ENCODE results near the gene NKAIN4.

Gene NKAIN4

DNA sequence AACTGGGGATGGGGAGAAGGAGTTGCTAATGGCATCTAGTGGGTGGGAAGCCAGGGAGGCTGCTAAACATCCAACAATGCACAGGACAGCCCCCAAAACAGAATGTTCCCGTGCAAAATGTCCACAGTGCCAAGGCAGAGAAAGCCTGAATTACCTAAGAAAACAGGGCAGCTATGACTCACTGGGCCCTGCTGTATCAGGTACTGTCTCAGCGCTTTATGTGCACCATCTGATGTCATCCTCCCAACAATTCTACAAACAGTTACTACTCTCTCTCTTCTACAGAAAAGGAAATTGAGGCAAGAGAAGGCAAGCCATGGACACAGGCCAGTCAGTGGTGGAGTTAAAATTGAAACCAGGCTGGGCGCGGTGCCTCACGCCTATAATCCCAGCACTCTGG lies 41.5 kb downstream of the NKAIN4 start:
- TF ChIP-seq, protein P1, sequence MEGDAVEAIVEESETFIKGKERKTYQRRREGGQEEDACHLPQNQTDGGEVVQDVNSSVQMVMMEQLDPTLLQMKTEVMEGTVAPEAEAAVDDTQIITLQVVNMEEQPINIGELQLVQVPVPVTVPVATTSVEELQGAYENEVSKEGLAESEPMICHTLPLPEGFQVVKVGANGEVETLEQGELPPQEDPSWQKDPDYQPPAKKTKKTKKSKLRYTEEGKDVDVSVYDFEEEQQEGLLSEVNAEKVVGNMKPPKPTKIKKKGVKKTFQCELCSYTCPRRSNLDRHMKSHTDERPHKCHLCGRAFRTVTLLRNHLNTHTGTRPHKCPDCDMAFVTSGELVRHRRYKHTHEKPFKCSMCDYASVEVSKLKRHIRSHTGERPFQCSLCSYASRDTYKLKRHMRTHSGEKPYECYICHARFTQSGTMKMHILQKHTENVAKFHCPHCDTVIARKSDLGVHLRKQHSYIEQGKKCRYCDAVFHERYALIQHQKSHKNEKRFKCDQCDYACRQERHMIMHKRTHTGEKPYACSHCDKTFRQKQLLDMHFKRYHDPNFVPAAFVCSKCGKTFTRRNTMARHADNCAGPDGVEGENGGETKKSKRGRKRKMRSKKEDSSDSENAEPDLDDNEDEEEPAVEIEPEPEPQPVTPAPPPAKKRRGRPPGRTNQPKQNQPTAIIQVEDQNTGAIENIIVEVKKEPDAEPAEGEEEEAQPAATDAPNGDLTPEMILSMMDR (IDR thresholded peaks at IDR 0.05): no peak
- H3K9me3 Mint-ChIP-seq: no peaks in the 10 kb centered on the region
- peaks cover 45% of the 10 kb centered on the region for H3K4me1 Mint-ChIP-seq
- H3K4me3 Mint-ChIP-seq: no peak overlapping the region
- no peak for DNase-seq
- no peaks in the 10 kb centered on the region for H3K27me3 Mint-ChIP-seq (ENCODE audit: low read depth, poor library complexity)
- no peak overlapping the region for H3K27ac Mint-ChIP-seq
- H3K36me3 Mint-ChIP-seq (ENCODE audit: low read depth): peaks cover 63% of the 10 kb centered on the region

DNA sequence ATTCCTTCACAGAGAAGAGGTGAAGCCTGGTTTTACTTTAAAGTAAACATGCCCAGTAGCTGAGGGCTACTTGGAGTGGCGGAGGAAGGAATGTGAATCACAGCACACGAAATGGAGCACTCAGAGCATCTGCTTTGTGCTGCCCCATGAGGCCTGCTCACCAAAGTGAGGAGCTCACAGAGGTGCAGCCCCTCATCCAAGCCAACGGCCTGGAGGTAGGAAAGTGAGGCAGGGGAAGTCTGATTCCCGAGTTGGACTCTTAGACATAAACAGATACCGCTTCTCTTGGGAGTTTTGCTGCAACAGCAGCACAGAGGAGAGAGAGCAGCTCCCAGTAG lies 41.9 kb downstream of the NKAIN4 start:
- Mint-ChIP-seq H3K4me1 (peaks cover 45% of the 10 kb centered on the region), H3K9me3 (no peaks in the 10 kb centered on the region), H3K27me3 (ENCODE audit: low read depth, poor library complexity) (no peaks in the 10 kb centered on the region), H3K4me3 (no peak overlapping the region), H3K27ac (no peak overlapping the region), H3K36me3 (ENCODE audit: low read depth) (peaks cover 68% of the 10 kb centered on the region)
- TF ChIP-seq, protein P1 (IDR thresholded peaks at IDR 0.05): no peak
- no peak for DNase-seq

DNA sequence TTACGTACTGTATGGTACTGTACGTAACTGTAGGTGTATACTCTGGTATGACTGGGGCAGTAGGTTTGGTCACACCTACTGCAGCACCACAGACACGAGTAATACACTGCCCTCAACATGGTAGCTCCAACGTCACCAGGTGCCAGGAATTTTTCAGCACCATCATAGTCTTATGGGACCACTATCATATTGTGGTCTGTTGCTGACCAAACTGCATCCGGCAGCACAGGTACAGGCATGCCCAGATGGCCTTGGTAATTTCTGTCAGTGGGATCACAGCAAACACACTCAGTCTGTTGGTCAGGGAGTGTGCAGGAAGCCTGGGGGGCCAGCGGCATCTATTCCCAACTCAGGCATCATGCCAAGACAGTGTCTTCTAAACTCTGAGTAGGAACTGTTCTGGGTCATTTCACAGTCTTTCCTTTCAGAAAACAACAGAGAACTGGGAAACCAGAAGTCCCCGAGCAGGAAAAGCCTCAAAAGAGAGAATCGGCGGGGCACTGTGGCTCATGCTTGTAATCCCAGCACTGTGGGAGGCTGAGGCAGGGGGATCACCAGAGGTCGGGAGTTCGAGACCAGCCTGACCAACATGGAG lies 44.2 kb downstream of the NKAIN4 start:
- TF ChIP-seq, protein P1 (IDR thresholded peaks at IDR 0.05): no peak
- Mint-ChIP-seq H3K4me3 (no peak overlapping the region), H3K4me1 (peaks cover 44% of the 10 kb centered on the region), H3K9me3 (no peaks in the 10 kb centered on the region), H3K27me3 (ENCODE audit: low read depth, poor library complexity) (no peaks in the 10 kb centered on the region), H3K36me3 (ENCODE audit: low read depth) (peaks cover 82% of the 10 kb centered on the region), H3K27ac (no peak overlapping the region)
- no peak for DNase-seq

DNA sequence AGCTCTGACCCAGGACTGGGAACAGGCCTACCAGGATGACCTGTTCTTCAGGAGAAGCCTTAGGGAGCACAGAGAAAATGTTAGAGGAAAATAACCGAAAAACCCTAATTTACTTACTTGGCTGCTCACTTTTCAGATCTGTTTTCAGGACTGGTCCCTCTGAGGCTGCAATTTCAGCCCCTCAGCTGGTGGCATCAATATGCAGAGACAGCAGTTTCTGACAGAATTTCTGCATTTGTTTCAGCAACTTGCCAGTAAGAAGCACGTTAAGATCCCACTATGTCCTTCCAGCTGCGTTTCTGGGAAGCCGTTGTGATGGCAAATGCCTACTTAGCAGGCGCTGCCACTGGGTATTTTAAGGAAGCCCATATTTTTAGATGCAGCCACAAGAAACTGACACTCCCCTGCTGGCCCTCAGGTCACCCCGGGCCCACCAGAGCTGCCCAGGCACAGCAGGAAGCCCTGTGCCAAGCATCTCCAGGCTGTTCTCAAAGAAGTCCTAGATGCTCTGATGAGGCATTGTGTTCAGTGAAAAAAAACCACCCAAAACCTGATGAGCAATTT lies 45.8 kb downstream of the NKAIN4 start:
- Mint-ChIP-seq H3K9me3 (no peaks in the 10 kb centered on the region), H3K27ac (peak overlapping the region; percentile 83), H3K4me1 (peaks cover 27% of the 10 kb centered on the region), H3K36me3 (ENCODE audit: low read depth) (peaks cover 77% of the 10 kb centered on the region), H3K4me3 (no peak overlapping the region), H3K27me3 (ENCODE audit: low read depth, poor library complexity) (no peaks in the 10 kb centered on the region)
- no peak for DNase-seq
- TF ChIP-seq, protein P1 (IDR thresholded peaks at IDR 0.05): no peak

DNA sequence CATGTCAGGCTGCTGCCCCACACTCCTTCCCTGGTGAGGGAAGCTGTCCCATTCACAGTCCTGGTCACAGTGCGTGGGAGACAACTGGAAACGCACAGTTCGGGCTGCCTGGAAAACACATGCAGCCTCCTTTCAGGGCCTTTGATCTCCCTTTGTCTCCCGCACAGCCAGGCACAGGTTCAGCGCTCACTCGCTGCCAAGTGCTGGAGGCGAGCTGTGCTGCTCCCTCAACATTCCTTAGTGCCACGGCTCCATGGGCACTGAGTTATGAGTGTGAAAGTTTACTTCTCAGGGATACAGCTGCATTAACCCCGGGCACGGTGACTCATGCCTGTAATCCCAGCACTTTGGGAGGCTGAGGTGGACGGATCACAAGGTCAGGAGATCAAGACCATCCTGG lies 47.4 kb downstream of the NKAIN4 start:
- Mint-ChIP-seq H3K27ac (peak overlapping the region; percentile 36), H3K36me3 (ENCODE audit: low read depth) (peaks cover 71% of the 10 kb centered on the region), H3K27me3 (ENCODE audit: low read depth, poor library complexity) (no peaks in the 10 kb centered on the region), H3K9me3 (no peaks in the 10 kb centered on the region), H3K4me3 (no peak overlapping the region), H3K4me1 (peaks cover 12% of the 10 kb centered on the region)
- DNase-seq: no peak
- TF ChIP-seq, protein P1 (IDR thresholded peaks at IDR 0.05): no peak

DNA sequence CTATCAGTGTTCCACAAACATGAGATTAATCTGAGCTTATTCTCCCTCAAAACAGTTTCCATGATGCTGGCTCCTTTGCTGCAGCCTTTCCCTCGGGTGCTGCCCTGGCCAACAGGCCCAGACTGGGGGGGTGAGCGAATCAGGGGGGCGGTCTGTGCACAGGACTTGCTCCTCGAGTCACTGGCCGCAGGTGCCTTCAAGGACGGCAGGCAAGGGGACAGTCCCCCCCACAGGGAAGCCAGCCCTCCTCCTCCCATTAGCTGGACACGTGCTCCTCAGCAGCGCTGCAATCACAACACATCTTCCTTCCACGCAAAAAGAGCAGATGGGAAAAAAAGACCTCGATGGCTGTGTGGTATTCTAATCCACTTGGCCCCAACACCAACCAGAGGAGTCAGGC lies 48.4 kb downstream of the NKAIN4 start:
- no peak for DNase-seq
- peaks cover 10% of the 10 kb centered on the region for H3K4me1 Mint-ChIP-seq
- no peaks in the 10 kb centered on the region for H3K27me3 Mint-ChIP-seq (ENCODE audit: low read depth, poor library complexity)
- no peak overlapping the region for H3K4me3 Mint-ChIP-seq
- H3K36me3 Mint-ChIP-seq (ENCODE audit: low read depth): peaks cover 73% of the 10 kb centered on the region
- TF ChIP-seq, protein P1 (IDR thresholded peaks at IDR 0.05): no peak
- H3K27ac Mint-ChIP-seq: peak overlapping the region; percentile 36
- no peaks in the 10 kb centered on the region for H3K9me3 Mint-ChIP-seq

Measured in nephron progenitor cell (in vitro differentiated cells).